NCI-H1417 treated with DMSO at 0.1 percent for 48 hours (cell line): ENCODE results near the gene SRA1.

ENCODE experiments used
- DNase-seq: peaks from one replicate; lab custom pipeline; 2025; lab: John Stamatoyannopoulos, UW

Gene SRA1

GRCh38 chr5:140550147-140551079, 6.9 kb downstream of the SRA1 start:
- DNase-seq = no peak

GRCh38 chr5:140549237-140550144, 7.8 kb downstream of the SRA1 start:
- DNase-seq = no peak

GRCh38 chr5:140548791-140549190, 8.5 kb downstream of the SRA1 start:
- DNase-seq = no peak

- DNase-seq = no peak
Observed at GRCh38 chr5:140548300-140548688, 9.0 kb downstream of the SRA1 start.

GRCh38 chr5:140547508-140548299, 9.6 kb downstream of the SRA1 start, which contains the start of gene EIF4EBP3:
EIF4EBP3 (plus strand) TSS chr5:140547662; CDS start chr5:140547738, 76 bp downstream.
- no peak for DNase-seq

- DNase-seq = no peak
Observed at GRCh38 chr5:140546851-140547507, 10.3 kb downstream of the SRA1 start.

GRCh38 chr5:140545606-140546005, 11.7 kb downstream of the SRA1 start:
- no peak for DNase-seq

- no peak for DNase-seq
Observed at GRCh38 chr5:140544986-140545385, 12.3 kb downstream of the SRA1 start.

- no peak for DNase-seq
Observed at GRCh38 chr5:140542972-140543371, 14.3 kb downstream of the SRA1 start.

GRCh38 chr5:140540227-140540626, 17.0 kb downstream of the SRA1 start:
- no peak for DNase-seq

- no peak for DNase-seq
Observed at GRCh38 chr5:140524003-140524402, 33.3 kb downstream of the SRA1 start.

- no peak for DNase-seq
Observed at GRCh38 chr5:140513124-140513523, 44.1 kb downstream of the SRA1 start.

- DNase-seq = no peak
Observed at GRCh38 chr5:140509898-140510297, 47.4 kb downstream of the SRA1 start.

- no peak for DNase-seq
Observed at GRCh38 chr5:140502834-140503233, 54.4 kb downstream of the SRA1 start.
